ENCODE results near the gene ABHD16B.

Gene ABHD16B

DNA sequence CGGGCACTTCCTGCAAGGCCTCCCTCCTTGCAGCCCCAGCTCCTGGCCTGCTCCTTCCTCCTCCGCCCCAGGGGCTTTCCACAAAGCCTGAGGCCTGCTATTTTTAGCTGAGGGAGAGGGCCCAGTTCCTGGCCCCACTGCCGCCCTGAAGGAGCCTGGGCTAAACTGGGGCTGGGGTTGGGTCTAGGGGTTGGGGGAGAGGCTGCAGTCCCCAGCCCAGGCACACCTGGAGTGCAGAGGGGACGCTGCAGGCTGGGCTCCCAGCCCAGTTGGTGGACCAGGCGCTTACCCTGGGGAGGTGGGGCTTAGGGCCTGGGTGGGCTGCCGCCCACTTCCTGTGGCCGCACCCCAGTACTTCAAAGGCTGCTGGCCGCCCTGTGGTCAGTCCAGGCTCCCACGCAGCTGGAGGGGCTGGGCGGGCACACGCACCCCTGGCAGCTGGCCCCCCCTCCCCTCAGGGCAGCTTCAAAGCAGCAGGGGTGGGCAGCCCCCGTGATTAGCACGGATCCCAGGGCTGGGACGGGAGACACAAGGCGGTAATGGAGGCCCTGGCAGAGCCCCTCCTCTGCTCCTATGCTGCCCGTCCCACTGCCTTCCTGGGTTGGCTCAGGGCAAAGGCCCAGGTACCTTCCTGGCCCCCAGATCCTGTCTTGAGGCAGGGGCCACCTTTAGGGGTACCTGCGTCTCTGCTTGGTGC is 7.1 kb upstream of the ABHD16B start:
- in situ Hi-C loops (cut with MboI; ENCODE audit: low sequenced_read_pairs): no loop called here

DNA sequence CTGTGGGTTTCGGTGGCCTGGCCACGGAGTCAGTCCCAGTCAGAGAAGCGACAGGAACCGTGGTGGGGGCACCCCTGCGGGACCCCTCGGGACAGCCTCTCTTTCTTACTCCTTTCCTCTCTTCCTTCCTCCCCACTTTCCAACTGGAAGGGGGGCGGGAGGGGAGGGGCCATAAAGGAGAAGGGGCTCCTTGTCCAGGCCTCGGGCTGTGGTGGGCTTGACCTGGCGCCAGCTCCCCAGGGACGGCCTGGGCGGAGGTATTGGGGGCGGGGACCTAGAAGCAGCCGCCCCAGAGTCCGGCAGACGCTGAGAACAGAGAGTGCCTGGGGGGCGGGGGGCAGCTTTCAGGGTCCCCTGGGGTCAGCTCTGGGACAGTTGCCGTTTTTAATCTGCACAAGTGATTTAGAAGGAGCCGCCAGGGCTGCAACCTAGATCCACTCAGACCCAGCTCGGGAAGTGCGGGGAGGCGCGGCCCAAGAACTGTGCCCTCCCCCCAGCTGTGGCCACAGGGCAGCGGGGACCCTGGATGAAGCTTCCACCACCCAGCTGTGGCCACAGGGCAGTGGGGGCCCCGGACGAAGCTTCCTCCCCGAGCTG is 6.4 kb upstream of the ABHD16B start:
- in situ Hi-C loops (cut with MboI; ENCODE audit: low sequenced_read_pairs): no loop called here

DNA sequence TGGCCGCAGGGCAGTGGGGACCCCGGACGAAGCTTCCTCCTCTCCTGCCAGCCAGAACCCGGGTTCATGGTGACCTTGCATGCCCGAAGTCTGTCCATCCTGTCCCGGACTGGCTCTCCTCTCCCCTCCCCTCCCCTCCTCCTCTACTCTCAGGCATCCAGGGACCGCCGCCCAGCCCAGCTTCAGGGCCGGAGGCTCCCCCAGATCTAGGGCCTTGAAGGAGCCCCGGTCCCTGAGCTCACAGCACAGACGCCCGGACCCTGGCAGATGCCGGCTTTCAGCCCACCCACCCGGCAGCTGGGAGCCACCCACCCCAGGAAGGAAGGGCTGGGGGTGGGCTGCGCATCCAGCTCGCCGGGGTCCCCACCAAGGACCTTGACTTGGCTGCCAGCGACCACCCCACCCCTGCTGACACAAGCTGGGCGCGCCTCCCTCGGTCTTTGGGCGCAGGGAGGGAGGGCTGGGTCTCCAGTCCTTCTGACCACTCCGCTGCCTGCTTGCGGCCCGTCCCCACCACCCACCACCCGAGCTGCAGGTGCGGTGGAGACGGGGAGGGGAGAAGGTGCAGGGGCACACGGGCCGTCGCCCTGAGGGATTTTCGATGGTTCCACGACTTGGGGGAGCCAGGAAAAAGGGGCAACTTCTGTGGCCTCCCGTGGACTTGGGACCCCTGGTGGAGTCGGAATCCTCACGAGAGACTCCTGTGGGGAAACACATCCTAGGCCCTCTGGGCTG is 5.8 kb upstream of the ABHD16B start:
- in situ Hi-C loops (cut with MboI; ENCODE audit: low sequenced_read_pairs): no loop called here

DNA sequence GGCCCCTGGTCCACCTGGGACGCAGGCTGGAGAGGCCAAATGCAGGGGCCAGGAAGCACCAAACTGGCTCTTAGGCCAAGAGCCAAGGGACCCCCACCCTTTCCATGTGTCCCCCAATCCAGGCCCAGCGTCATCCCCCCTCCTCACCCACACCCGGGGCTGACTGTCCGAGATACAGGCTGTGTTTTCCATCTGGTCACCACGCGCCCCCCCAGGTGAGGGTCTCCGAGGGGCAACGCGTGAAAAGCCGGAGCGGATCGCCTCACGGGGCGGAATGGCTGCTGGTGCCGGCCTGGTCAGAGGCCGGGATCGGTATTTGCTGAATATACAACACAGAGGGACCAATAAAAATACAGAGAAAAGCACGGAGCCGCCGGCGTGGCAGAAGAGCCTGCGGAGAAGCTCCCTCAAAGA is 5.2 kb upstream of the ABHD16B start:
- in situ Hi-C loops (cut with MboI; ENCODE audit: low sequenced_read_pairs): no loop called here

DNA sequence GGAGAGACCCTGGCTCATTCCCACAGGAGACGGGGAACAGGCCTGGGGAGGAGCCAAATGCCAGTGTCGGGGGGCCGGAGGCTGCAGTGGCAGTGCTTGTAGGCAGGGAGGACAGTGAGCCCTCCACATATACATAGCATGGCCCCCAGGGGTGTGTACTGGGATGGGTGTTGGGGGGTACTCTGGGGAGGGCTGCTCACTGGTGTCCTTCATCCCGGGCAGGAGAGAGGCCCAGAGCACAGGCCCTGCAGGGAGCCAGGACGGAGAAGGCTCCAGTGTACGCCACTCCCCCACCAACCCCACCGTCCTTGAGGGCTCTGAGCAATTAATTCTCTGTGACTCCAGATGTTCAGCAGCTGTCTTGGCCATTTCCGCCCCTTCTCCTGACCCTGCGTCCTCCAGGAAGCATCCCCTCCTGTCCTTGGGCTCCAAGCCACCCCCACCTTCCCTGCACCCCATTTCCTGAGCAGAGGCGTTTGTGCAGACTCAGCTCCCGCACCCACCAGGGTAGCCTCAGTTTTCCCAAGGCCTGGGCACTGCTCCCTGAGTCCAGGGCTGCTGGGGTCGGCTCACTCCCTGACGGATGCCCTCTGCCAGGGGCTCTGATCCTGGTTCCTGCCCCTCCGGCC is 3.4 kb upstream of the ABHD16B start:
- in situ Hi-C loops (cut with MboI; ENCODE audit: low sequenced_read_pairs): no loop called here

DNA sequence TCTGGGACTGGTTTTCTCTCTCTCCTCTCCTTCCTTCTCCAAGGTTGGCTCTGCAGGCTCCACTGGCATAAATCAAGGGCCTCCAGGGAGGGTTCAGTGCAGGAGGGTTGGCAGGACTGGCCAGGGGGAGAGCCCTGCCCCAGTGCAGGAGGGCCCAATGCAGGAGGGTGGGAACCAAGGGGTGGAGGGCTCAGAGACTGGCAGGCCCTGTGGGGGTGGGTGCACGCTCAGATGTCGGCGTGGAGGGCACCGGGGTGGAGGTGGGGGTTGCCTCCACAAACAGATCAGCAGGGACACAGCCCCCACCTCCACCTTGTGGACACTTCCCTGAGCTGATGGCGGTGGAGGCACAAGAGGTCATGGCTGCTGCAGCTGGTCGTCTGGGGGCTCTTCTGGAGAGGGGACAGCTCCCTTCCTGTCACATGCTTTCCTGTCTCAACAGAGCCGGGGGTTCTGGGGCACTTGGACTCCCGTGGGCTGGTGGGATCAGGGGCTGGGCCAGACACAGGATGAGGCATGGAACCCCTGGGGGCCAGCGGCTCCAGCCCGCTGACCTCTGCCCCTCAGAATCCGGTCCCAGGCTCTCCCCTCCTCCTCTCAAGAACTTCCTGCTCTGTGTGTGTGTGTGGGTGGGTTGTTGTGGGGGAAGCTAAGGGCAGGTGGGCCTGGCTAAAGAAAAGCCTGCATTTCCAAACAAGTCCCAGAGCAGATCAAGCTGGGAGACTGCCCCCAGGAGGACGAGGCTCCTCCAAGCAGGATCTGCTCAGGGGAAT is 2.7 kb upstream of the ABHD16B start:
- in situ Hi-C loops (cut with MboI; ENCODE audit: low sequenced_read_pairs): no loop called here

DNA sequence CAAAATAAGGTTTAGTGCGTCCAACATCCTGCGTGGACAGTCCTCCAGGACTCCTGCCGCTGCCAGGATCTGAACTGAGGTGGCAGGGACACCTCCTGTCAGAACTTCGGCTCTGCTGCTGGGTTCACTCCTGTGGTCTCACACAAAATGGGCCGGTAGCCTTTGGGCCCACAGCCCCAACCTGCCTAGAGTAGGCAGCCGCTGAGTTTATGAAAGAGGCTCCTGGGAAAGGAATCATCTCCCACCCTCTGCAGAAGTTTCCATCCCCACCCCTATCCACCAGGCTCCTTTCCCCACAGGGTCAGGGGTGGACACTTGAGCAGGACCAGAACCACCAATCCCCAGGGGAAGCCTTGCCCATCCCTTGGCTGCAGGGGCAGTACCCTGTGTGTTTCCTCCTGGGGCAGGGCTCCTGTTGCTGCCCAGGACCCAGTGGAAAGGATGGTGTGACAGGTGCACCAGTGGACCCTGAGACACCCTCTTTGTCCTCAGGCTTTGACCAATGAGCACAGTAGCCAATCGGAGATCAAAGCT is 2.1 kb upstream of the ABHD16B start:
- in situ Hi-C loops (cut with MboI; ENCODE audit: low sequenced_read_pairs): no loop called here

DNA sequence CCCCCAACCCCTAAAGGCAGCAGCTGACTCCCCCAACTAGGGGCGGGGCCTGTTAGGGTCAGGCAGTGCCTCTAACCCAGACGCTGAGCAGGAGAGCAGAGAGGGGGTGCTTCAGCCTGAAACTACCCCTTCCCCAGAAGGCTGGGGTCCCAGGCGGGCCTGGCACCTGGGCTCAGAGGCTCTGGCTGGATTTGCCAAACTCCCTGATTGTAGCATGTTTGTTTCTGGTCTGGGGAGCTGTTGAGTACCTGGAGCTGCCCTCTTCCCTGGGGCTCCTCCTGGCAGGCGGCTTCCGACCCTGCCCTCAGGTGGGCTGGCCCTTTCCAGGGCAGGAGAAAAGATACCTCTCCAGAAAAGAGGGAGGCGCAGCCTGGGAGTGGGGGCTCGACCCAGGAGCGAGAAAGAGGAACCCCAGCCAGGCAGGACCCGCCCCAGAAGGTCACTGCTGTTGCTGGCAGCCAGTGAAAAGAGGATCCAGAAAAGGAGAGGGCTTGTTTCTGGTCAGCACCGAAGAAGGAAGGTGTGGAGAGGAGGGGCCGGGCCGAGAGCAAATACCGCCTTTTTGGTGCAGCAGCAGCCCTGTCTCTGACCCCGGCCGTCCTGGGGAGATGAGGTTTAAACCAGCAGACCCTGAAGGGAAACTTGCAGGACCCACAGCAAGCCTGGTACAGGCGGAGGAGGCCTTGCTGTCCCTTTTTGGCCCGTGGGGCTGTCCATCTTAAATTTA is 810 bp upstream of the ABHD16B start:
- in situ Hi-C loops (cut with MboI; ENCODE audit: low sequenced_read_pairs): loop anchor here (10.0 kb wide), 1 partner anchor 76 kb away; no protein-coding TSS in a partner anchor

DNA sequence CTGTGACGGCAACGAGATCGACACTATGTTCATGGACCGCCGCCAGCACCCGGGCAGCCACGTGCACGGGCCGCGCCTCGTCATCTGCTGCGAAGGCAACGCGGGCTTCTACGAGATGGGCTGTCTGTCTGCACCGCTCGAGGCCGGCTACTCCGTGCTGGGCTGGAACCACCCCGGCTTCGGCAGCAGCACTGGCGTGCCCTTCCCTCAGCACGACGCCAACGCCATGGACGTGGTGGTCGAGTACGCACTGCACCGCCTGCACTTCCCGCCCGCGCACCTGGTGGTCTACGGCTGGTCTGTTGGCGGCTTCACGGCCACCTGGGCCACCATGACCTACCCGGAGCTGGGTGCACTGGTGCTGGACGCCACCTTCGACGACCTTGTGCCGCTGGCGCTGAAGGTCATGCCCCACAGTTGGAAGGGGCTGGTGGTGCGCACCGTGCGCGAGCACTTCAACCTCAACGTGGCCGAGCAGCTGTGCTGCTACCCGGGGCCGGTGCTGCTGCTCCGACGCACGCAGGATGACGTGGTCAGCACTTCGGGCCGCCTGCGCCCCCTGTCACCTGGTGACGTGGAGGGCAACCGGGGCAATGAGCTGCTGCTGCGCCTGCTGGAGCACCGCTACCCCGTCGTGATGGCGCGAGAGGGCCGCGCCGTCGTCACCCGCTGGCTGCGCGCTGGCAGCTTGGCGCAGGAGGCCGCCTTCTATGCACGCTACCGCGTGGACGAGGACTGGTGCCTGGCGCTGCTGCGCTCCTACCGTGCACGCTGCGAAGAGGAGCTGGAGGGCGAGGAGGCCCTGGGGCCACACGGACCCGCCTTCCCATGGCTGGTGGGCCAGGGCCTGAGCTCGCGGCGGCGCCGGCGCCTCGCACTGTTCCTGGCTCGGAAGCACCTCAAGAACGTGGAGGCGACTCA is 943 bp downstream of the ABHD16B start:
- in situ Hi-C loops (cut with MboI; ENCODE audit: low sequenced_read_pairs): loop anchor here (10.0 kb wide), 1 partner anchor 77 kb away; no protein-coding TSS in a partner anchor

DNA sequence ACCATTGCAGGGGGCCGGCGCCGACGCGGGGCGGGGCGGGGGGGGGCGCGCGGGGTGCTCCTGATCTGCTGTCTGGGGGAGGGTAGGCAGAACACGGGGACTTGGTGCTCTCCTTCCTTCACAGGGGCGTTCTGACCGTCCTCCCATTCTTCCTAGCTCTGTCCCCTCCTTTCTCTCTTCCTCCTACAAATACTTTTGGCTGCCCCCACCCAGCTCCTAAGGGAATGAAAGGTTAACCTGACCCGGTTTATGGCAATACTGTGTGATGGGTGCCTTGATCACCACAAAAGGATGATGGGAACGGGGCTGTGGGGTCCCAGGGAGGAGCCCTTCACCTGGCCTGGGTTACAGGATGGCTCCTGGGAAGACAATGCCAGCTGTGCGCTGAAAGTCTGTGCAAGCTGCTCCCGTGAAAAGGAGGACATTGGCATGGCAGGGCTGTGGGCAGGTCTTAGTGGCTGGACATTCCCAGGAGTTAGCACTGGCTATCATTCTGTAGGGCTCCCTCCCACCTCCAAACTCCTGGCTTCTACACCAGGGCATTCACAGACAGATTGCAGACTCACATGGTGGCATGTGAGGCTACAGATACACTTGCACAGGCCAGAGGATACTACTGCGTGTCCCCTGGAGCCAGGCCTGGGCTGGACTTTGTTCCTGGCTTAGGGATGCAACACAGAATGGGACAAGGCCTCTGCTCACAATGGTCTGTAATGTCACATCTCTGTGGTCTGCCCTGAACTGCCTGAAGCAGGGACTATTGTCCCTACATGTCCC is 1.9 kb downstream of the ABHD16B start:
- in situ Hi-C loops (cut with MboI; ENCODE audit: low sequenced_read_pairs): loop anchor here (10.0 kb wide), 1 partner anchor 78 kb away; no protein-coding TSS in a partner anchor

DNA sequence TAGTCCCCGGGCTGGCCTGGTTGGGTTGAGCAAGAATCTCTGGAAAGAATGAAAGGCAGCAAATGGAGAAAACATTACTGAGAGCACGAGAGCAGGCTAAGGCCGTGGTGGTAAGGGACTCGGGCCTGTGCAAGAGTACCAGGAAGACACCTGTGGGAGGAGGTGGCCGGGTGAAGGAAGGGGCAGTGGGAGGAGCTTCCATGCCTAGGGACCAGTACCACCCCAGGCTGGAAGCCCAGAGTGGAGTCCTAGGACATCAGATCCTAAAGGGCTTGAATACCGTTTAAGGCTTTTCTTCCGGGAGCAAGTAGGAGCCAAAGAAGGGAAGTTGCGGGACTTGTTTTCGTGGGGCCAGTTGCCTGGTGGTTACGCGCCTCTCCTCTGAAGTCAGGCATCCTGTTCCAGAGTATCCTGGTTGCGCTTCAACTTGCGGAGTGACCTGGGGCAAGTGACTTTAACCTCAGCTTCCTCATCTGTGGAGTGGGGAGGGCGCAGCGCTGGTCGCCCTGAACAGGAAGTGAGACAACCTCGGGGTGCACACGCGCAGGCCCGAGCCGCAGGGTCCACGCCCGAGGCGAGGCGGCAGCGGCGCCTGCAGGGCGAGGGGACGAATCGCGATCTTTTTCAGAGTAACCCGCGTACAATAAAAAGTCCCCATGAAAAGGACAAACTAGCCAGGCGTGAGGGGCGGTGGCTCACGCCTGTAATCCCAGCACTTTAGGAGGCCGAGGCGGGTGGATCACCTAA is 2.7 kb downstream of the ABHD16B start:
- in situ Hi-C loops (cut with MboI; ENCODE audit: low sequenced_read_pairs): loop anchor here (10.0 kb wide), 1 partner anchor 79 kb away; no protein-coding TSS in a partner anchor

DNA sequence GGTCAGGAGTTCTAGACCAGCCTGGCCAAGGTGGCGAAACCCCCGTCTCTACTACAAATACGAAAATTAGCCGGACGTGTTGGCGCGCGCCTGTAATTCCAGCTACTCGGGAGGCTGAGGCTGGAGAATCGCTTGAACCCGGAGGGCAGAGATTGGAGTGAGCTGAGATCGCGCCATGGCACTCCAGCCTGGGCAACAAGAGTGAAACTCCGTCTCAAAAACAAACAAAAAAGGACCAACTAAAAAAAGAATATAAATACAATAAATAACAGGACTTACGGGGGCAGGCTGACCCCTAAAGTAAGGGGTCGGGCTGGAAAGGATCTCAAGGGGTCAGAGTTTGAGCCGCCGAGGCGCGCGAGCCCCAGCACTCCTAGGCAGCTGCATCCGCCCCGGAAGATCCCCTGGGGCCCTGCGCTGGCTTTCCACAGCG is 3.3 kb downstream of the ABHD16B start:
- in situ Hi-C loops (cut with MboI; ENCODE audit: low sequenced_read_pairs): loop anchor here (10.0 kb wide), 1 partner anchor 80 kb away; no protein-coding TSS in a partner anchor

DNA sequence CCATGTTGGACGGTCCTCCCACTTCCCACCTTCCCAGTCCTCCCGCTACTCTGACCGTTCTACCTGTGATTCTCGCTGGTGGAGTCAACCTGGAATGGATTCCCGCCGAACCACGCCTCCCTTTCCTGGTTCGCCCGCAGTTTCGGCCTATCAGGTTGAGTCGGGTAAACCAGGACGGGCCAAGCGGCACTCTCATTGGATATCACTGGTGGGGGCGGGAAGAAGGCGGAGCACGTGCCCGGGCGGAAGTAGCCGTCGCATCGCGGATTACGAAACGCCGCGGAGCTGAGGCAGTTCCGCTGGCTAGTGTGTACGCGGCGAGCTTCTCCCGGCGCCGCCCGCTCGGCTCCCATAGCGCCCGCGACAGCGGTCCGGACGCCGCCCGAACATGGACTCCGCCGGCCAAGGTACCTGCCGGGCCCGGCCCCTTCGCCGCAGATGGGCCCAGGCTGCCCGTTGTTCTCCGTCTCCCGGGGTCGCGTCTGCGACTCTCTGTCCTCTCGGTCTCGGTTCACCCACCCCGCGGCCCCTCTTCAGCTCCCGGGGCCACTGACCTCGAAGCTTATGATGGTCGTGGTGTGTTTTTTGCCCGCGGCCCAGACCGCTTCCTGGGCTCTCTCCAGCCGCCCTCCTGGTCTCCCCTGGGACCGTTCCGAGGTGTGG is 3.8 kb downstream of the ABHD16B start, which contains the start of gene TPD52L2:
Gene TPD52L2, plus strand, starts transcription at position 293 of the 663 bp plus-strand sequence. Its CDS starts 96 bp downstream, at position 389.
- in situ Hi-C loops (cut with MboI; ENCODE audit: low sequenced_read_pairs): loop anchor here (10.0 kb wide), 1 partner anchor 80 kb away; no protein-coding TSS in a partner anchor

DNA sequence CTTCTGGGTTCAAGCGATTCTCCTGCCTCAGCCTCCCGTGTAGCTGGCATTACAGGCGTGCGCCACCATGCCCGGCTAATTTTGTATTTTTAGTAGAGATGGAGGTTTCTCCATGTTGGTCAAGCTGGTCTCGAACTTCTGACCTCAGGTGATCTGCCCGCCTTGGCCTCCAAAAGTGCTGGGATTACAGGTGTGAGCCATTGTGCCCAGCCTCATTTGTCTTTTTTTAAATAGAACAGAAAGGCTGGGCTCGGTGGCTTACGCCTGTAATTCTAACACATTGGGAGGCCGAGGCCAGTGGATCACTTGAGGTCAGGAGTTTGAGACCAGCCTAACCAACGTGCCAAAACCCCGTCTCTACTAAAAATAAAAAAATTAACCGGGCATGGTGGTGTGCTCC is 5.7 kb downstream of the ABHD16B start:
- in situ Hi-C loops (cut with MboI; ENCODE audit: low sequenced_read_pairs): loop anchor here (10.0 kb wide), 1 partner anchor 82 kb away; no protein-coding TSS in a partner anchor

DNA sequence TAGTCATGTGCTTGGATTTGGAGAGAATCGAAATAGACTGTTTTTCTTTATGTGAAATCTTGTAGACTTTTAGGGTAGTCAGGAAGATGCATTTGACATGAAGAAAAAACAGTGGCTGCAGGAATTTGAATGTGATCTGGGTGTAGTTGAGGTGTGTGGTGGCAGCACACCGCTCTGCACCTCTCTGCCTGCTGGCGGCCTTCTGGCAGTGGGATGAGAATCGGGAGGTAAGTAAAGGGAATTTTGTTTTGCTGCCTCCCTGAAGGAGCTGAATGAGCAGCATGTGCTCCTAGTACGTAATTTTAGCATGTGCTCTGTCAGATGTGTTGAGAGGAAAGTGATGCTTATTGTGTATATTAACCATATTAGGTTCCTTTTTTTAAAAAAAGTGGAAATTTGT is 7.0 kb downstream of the ABHD16B start:
- in situ Hi-C loops (cut with MboI; ENCODE audit: low sequenced_read_pairs): loop anchor here (10.0 kb wide), 1 partner anchor 83 kb away; no protein-coding TSS in a partner anchor

DNA sequence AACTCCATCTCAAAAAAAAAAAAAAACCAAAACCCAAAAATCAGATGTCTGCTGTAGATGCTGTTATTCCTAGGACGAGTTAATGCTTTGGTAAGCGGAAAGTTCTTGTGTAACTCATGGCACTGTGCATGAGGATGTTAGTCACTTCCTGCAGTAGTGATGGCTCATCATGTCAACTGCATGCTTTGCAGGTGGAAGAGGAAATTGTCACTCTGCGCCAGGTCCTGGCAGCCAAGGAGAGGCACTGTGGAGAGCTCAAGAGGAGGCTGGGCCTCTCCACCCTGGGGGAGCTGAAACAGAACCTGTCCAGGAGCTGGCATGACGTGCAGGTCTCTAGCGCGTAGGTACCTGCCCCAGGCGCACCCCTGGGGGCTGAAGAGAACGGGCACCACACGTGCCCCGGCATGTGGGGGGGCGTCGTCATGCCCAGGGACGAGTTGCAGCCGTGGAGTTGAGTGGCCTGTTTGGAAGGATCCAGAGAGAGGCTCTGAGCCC is 12.2 kb downstream of the ABHD16B start:
- in situ Hi-C loops (cut with MboI; ENCODE audit: low sequenced_read_pairs): no loop called here
